Endothelial cell of umbilical vein (primary cell): ENCODE data around the gene MPHOSPH8. TPM values are rescaled to one million over a fixed set of nuclear protein-coding genes. Genes with fewer than 3 reads are reported as not detected.

ENCODE experiments used
- BruUV-seq: library from RNA; stranded (reverse); fragments of 400-500 nt; replicated peaks from 2 replicates; lab custom pipeline; 2021; lab: Mats Ljungman, UMichigan
- CTCF ChIA-PET: fragments of 300-600, 350-600 bp; sonication (Branson Sonifier 250); formaldehyde crosslinking; loops from one replicate; lab custom pipeline; 2021; ENCODE audit warnings: antibody characterized with exemption, inconsistent platforms; lab: Charles Lee
- POLR2A ChIA-PET: fragments of 300-600, 350-600 bp; sonication (Branson Sonifier 250); formaldehyde crosslinking; loops from one replicate; lab custom pipeline; 2021; ENCODE audit warnings: antibody characterized with exemption, inconsistent platforms; lab: Charles Lee
- DNase-seq: peaks from one replicate; pipeline ENCODE4 v3.0.0-alpha.2; 2011; ENCODE audit warnings: low read depth, low spot score
- FAIRE-seq: peaks from 2 replicates; lab custom pipeline; 2011; peaks lifted over from hg19 to GRCh38; lab: Jason Lieb, UNC
- H2AFZ ChIP-seq: 2 replicates; pipeline ENCODE4 v1.6.0; 2012; ENCODE audit warnings: low read depth, low read length, control low read depth, inconsistent platforms
- H3K27ac ChIP-seq: 2 replicates; pipeline ENCODE4 v1.5.1; 2011; ENCODE audit warnings: low read depth, mild to moderate bottlenecking, control low read depth, low read length, moderate library complexity; ENCODE audit not compliant: insufficient read depth
- H3K27me3 ChIP-seq, 2 experiments: 2 replicates each; pipeline versions ENCODE4 v1.6.0 to v1.6.1; 2011; ENCODE audit warnings: low read length in 2 of 2, mixed read lengths in 1 of 2; ENCODE audit not compliant: control insufficient read depth in 2 of 2, insufficient read depth in 2 of 2
- H3K36me3 ChIP-seq, 2 experiments: 2 replicates in 1 of 2; 3 replicates in 1 of 2; pipeline ENCODE4 v1.5.1; 2011; ENCODE audit warnings: low read length in 2 of 2, mild to moderate bottlenecking in 1 of 2, moderate library complexity in 1 of 2; ENCODE audit not compliant: control insufficient read depth in 2 of 2, insufficient read depth in 2 of 2; ENCODE audit errors: extremely low read depth in 1 of 2
- H3K4me1 ChIP-seq: 3 replicates; pipeline ENCODE4 v1.5.1; 2011; ENCODE audit warnings: mild to moderate bottlenecking, low read length; ENCODE audit not compliant: control insufficient read depth, insufficient read depth; ENCODE audit errors: extremely low read depth
- H3K4me2 ChIP-seq: 2 replicates; pipeline ENCODE4 v1.6.1; 2011; ENCODE audit warnings: low read length, control low read depth, mixed read lengths; ENCODE audit not compliant: insufficient read depth
- H3K4me3 ChIP-seq, 3 experiments: fragments of 200-600 bp in 1 of 3; sonication (generic), shearing (Covaris generic) in 1 of 3; replicated peaks in 1 of 3; 2 replicates each; pipeline ENCODE4 v1.5.1; 2011 to 2016; ENCODE audit warnings: control low read depth in 3 of 3, low read length in 3 of 3, mild to moderate bottlenecking in 2 of 3, inconsistent platforms in 1 of 3, low read depth in 1 of 3, moderate library complexity in 1 of 3; ENCODE audit not compliant: insufficient read depth in 1 of 3
- H3K79me2 ChIP-seq: 2 replicates; pipeline ENCODE4 v1.6.0; 2012; ENCODE audit warnings: low read length, inconsistent platforms; ENCODE audit not compliant: control insufficient read depth, insufficient read depth
- H3K9ac ChIP-seq: replicated peaks from 2 replicates; pipeline ENCODE3; 2011; ENCODE audit warnings: low read length, control low read depth; ENCODE audit not compliant: insufficient read depth; ENCODE audit errors: extremely low read depth
- H3K9me1 ChIP-seq: replicated peaks from 3 replicates; pipeline ENCODE4 v1.6.0; 2011; ENCODE audit warnings: mild to moderate bottlenecking, low read length; ENCODE audit not compliant: control insufficient read depth, insufficient read depth; ENCODE audit errors: extremely low read depth
- H3K9me3 ChIP-seq: replicated peaks from 2 replicates; pipeline ENCODE4 v1.5.1; 2012; ENCODE audit warnings: low read length, inconsistent platforms; ENCODE audit not compliant: control insufficient read depth, insufficient read depth
- H4K20me1 ChIP-seq: replicated peaks from 2 replicates; pipeline ENCODE3; 2011; ENCODE audit warnings: mild to moderate bottlenecking, low read length; ENCODE audit not compliant: control insufficient read depth, insufficient read depth; ENCODE audit errors: extremely low read depth
- CTCF ChIP-seq, 2 donors: IDR thresholded peaks; 1 replicate in 1 of 2; 2 replicates in 1 of 2; pipeline ENCODE4 v1.5.1; 2011; ENCODE audit warnings: low read length in 2 of 2, mild to moderate bottlenecking in 2 of 2, moderate library complexity in 2 of 2, control low read depth in 1 of 2, inconsistent platforms in 1 of 2, low read depth in 1 of 2; ENCODE audit not compliant: insufficient read depth in 1 of 2; ENCODE audit errors: extremely low read depth in 1 of 2
- EZH2 ChIP-seq: IDR thresholded peaks from 2 replicates; pipeline ENCODE4 v1.6.1; 2012; ENCODE audit warnings: borderline replicate concordance, low read depth, mild to moderate bottlenecking, moderate library complexity, low read length, inconsistent platforms; ENCODE audit not compliant: severe bottlenecking
- FOS ChIP-seq: IDR thresholded peaks from 2 replicates; pipeline ENCODE4 v1.6.1; 2011; ENCODE audit warnings: mild to moderate bottlenecking, low read length, moderate library complexity, borderline replicate concordance; ENCODE audit not compliant: insufficient read depth
- GATA2 ChIP-seq: IDR thresholded peaks from 2 replicates; pipeline ENCODE4 v1.7.0; 2011; ENCODE audit warnings: low read depth, mild to moderate bottlenecking, moderate library complexity, mixed read lengths, low read length; ENCODE audit not compliant: insufficient read length, insufficient read depth
- JUN ChIP-seq: IDR thresholded peaks from 2 replicates; pipeline ENCODE4 v1.6.1; 2011; ENCODE audit warnings: borderline replicate concordance, low read depth; ENCODE audit not compliant: insufficient read length, insufficient read depth
- MAX ChIP-seq: IDR thresholded peaks from 2 replicates; pipeline ENCODE4 v1.6.1; 2011; ENCODE audit not compliant: insufficient read depth, insufficient read length
- MYC ChIP-seq: IDR thresholded peaks from one replicate; pipeline ENCODE4 v1.6.1; 2011; ENCODE audit warnings: mild to moderate bottlenecking, low read depth, low read length
- POLR2A ChIP-seq: IDR thresholded peaks from 2 replicates; pipeline ENCODE4 v1.6.1; 2012; ENCODE audit warnings: low read depth, mild to moderate bottlenecking, control low read depth, low read length
- POLR2AphosphoS5 ChIP-seq: IDR thresholded peaks from 2 replicates; pipeline ENCODE4 v1.6.1; 2012; ENCODE audit warnings: low read depth, mild to moderate bottlenecking, control low read depth, low read length, moderate library complexity; ENCODE audit not compliant: insufficient read depth
- dilution Hi-C: fragments of 300-500 bp; cut with MboI; formaldehyde crosslinking; loops from one replicate; pipeline ENCODE4 v1.15.0; 2019; ENCODE audit warnings: low sequenced_read_pairs; ENCODE audit not compliant: extremely low pct_ligation_motif_present
- intact Hi-C: fragments of 100-400 bp; cut with micrococcal nuclease; formaldehyde crosslinking; loops from one replicate; pipeline ENCODE4 v1.10.0; 2022
- polyA plus RNA-seq, 4 experiments: library from polyadenylated mRNA; depleted of rRNA in 3 of 4; stranded (reverse) in 3 of 4; unstranded in 1 of 4; fragments of >200 nt; gene quantifications; 2 replicates each; pipeline versions ENCODE4 v1.2.1 to v1.2.3, GENCODE V29; 2011 to 2012; ENCODE audit warnings: missing spikeins in 1 of 4
- total RNA-seq: library from RNA; stranded (reverse); gene quantifications from 2 replicates; pipeline ENCODE4 v1.2.3, GENCODE V29; 2021

MPHOSPH8 gene
- total and polyA plus RNA-seq, 2 donors (not counting 3 experiments of a cell fraction or from before 2014, with no cell fraction given) = 16.2 to 31.5 TPM

GRCh38 chr13:19605161-19605955 is 28.1 kb upstream of the MPHOSPH8 start:
- CTCF ChIA-PET = no interaction called here
- Histone ChIP-seq H3K79me2 (peaks cover 6% of the 10 kb centered on the region), H3K9me1 (no peaks in the 10 kb centered on the region), H3K27ac (no peak overlapping the region), H3K9ac (no peak overlapping the region), H3K4me2 (no peak overlapping the region), H3K4me1 (peaks cover 10% of the 10 kb centered on the region), H3K9me3 (no peaks in the 10 kb centered on the region), H4K20me1 (no peaks in the 10 kb centered on the region), H2AFZ (no peak overlapping the region), H3K4me3 (no peak overlapping the region), H3K27me3 (no peaks in the 10 kb centered on the region), H3K36me3 (no peaks in the 10 kb centered on the region)
- BruUV-seq = no TSS peak
- POLR2A ChIA-PET = no interaction called here
- DNase-seq = no peak
- TF ChIP-seq FOS = no peak
- TF ChIP-seq POLR2A = no peak
- no peak for TF ChIP-seq GATA2
- no peak for TF ChIP-seq CTCF (IDR thresholded peaks at IDR 0.05; ENCODE audit: extremely low read depth in 1 of 2, insufficient read depth in 1 of 2, low read depth in 1 of 2, low read length in 2 of 2)
- TF ChIP-seq MAX = no peak
- no peak for TF ChIP-seq JUN
- no peak for TF ChIP-seq POLR2AphosphoS5
- no peak for TF ChIP-seq EZH2
- TF ChIP-seq MYC = no peak
- no peak for FAIRE-seq
- intact Hi-C loops (no loop called here), dilution Hi-C loops (no loop called here)
